HL-60 (cell line): ENCODE results near the gene RNLS.

Source experiments
- DNase-seq, 2 experiments: peaks; one replicate each; pipeline ENCODE4 v3.0.0-alpha.2; 2010 to 2020; ENCODE audit warnings: low read depth in 1 of 2, low spot score in 1 of 2
- H3K27ac ChIP-seq: fragments of 250-450 bp; sonication (Bioruptor Pico); replicated peaks from 2 replicates; pipeline ENCODE4 v1.5.1; 2020; ENCODE audit warnings: mild to moderate bottlenecking, moderate library complexity
- H3K27me3 ChIP-seq: fragments of 250-450 bp; sonication (Bioruptor Pico); 2 replicates; pipeline ENCODE4 v1.5.1; 2021; ENCODE audit warnings: mild to moderate bottlenecking, moderate library complexity; ENCODE audit not compliant: insufficient read depth, poor library complexity, severe bottlenecking
- H3K4me3 ChIP-seq: replicated peaks from 2 replicates; pipeline ENCODE4 v1.5.1; 2011; ENCODE audit warnings: mild to moderate bottlenecking, control low read depth, low read length; ENCODE audit not compliant: insufficient read depth
- CTCF ChIP-seq: IDR thresholded peaks from one replicate; pipeline ENCODE4 v1.5.1; 2011; ENCODE audit warnings: low read length, control low read depth, inconsistent platforms; ENCODE audit not compliant: insufficient read depth
- GABPA ChIP-seq: IDR thresholded peaks from 2 replicates; pipeline ENCODE4 v1.6.1; 2012; ENCODE audit warnings: low read depth
- POLR2AphosphoS5 ChIP-seq: IDR thresholded peaks from 2 replicates; pipeline ENCODE4 v1.6.1; 2012; ENCODE audit warnings: low read depth
- REST ChIP-seq: IDR thresholded peaks from 2 replicates; pipeline ENCODE4 v1.6.1; 2012; ENCODE audit warnings: low read depth; ENCODE audit not compliant: insufficient replicate concordance
- SPI1 ChIP-seq: IDR thresholded peaks from 2 replicates; pipeline ENCODE4 v1.6.1; 2012; ENCODE audit warnings: low read depth, mild to moderate bottlenecking, borderline replicate concordance

The RNLS gene

GRCh38 chr10:88379575-88379974 is 203.5 kb downstream of the RNLS start:
- TF ChIP-seq POLR2AphosphoS5 (no peak), GABPA (no peak), SPI1 (no peak), REST (no peak), CTCF (no peak)
- Histone ChIP-seq H3K4me3 (no peak overlapping the region), H3K27me3 (no peaks in the 10 kb centered on the region), H3K27ac (no peak overlapping the region)
- peak in 1 of 2 experiments; percentile 17 for DNase-seq

GRCh38 chr10:88377510-88377909 is 205.6 kb downstream of the RNLS start:
- H3K4me3 ChIP-seq, result no peak overlapping the region
- no peak for TF ChIP-seq CTCF
- no peak for TF ChIP-seq GABPA
- TF ChIP-seq SPI1, result no peak
- no peak for TF ChIP-seq REST
- TF ChIP-seq POLR2AphosphoS5, result no peak

GRCh38 chr10:88374392-88375175 is 208.5 kb downstream of the RNLS start:
- Histone ChIP-seq H3K27ac (no peak overlapping the region), H3K27me3 (no peaks in the 10 kb centered on the region), H3K4me3 (no peak overlapping the region)
- DNase-seq, result no peak
- TF ChIP-seq POLR2AphosphoS5 (no peak), REST (no peak), CTCF (no peak), SPI1 (no peak), GABPA (no peak)

More at GRCh38 chr10:88377510-88377909, 205.6 kb downstream of the RNLS start:
- Histone ChIP-seq H3K27ac (no peak overlapping the region), H3K27me3 (no peaks in the 10 kb centered on the region)
- no peak for DNase-seq
